Measurements from ENCODE around the gene SAMD4A.

Gene SAMD4A

GRCh38 chr14:54550514-54550913, 16.4 kb upstream of the SAMD4A start:
- Histone ChIP-seq H3K36me3 (ENCODE audit: insufficient read depth, low read length) (no peaks in the 10 kb centered on the region), H3F3A (ENCODE audit: insufficient read depth, low read length) (no peaks in the 10 kb centered on the region), H3K27ac (ENCODE audit: low read depth, low read length, poor library complexity, severe bottlenecking) (no peak overlapping the region), H2AFZ (ENCODE audit: low read length) (no peak overlapping the region), H3K9me3 (ENCODE audit: low read length) (no peaks in the 10 kb centered on the region), H3K4me1 (ENCODE audit: insufficient read depth, low read length, severe bottlenecking) (no peaks in the 10 kb centered on the region), H3K27me3 (ENCODE audit: insufficient read depth, low read length) (no peaks in the 10 kb centered on the region), H3K9me2 (ENCODE audit: low read depth, low read length) (no peaks in the 10 kb centered on the region), H3K9ac (ENCODE audit: low read length) (no peak overlapping the region), H3K79me2 (ENCODE audit: insufficient read depth, low read length) (no peaks in the 10 kb centered on the region), H4K20me1 (ENCODE audit: insufficient read depth, low read length) (no peaks in the 10 kb centered on the region), H3K4me2 (ENCODE audit: low read length) (no peak overlapping the region), H3K4me3 (ENCODE audit: low read depth, low read length, poor library complexity, severe bottlenecking) (no peak overlapping the region)
- TF ChIP-seq EZH2 (IDR thresholded peaks at IDR 0.05; ENCODE audit: borderline replicate concordance, low read length) = no peak
- TF ChIP-seq CTCF (IDR thresholded peaks at IDR 0.05; ENCODE audit: low read length) = no peak

- Histone ChIP-seq H3K4me3 (ENCODE audit: low read depth, low read length, poor library complexity, severe bottlenecking) (no peak overlapping the region), H2AFZ (ENCODE audit: low read length) (no peak overlapping the region), H3K27ac (ENCODE audit: low read depth, low read length, poor library complexity, severe bottlenecking) (no peak overlapping the region), H3K4me2 (ENCODE audit: low read length) (no peak overlapping the region), H4K20me1 (ENCODE audit: insufficient read depth, low read length) (no peaks in the 10 kb centered on the region), H3F3A (ENCODE audit: insufficient read depth, low read length) (no peaks in the 10 kb centered on the region), H3K9ac (ENCODE audit: low read length) (no peak overlapping the region), H3K27me3 (ENCODE audit: insufficient read depth, low read length) (no peaks in the 10 kb centered on the region), H3K4me1 (ENCODE audit: insufficient read depth, low read length, severe bottlenecking) (no peaks in the 10 kb centered on the region), H3K9me2 (ENCODE audit: low read depth, low read length) (no peaks in the 10 kb centered on the region), H3K36me3 (ENCODE audit: insufficient read depth, low read length) (no peaks in the 10 kb centered on the region), H3K9me3 (ENCODE audit: low read length) (no peaks in the 10 kb centered on the region), H3K79me2 (ENCODE audit: insufficient read depth, low read length) (no peaks in the 10 kb centered on the region)
- TF ChIP-seq EZH2 (IDR thresholded peaks at IDR 0.05; ENCODE audit: borderline replicate concordance, low read length) (no peak), CTCF (IDR thresholded peaks at IDR 0.05; ENCODE audit: low read length) (no peak)
These were observed 12.5 kb upstream of the SAMD4A start for GRCh38 chr14:54554401-54554800.

GRCh38 chr14:54555651-54556050, 11.3 kb upstream of the SAMD4A start:
- Histone ChIP-seq H3K4me2 (ENCODE audit: low read length) (no peak overlapping the region), H3K9me2 (ENCODE audit: low read depth, low read length) (no peaks in the 10 kb centered on the region), H4K20me1 (ENCODE audit: insufficient read depth, low read length) (no peaks in the 10 kb centered on the region), H3K36me3 (ENCODE audit: insufficient read depth, low read length) (no peaks in the 10 kb centered on the region), H3K9me3 (ENCODE audit: low read length) (no peaks in the 10 kb centered on the region), H3K4me3 (ENCODE audit: low read depth, low read length, poor library complexity, severe bottlenecking) (no peak overlapping the region), H3F3A (ENCODE audit: insufficient read depth, low read length) (no peaks in the 10 kb centered on the region), H3K27me3 (ENCODE audit: insufficient read depth, low read length) (no peaks in the 10 kb centered on the region), H3K79me2 (ENCODE audit: insufficient read depth, low read length) (no peaks in the 10 kb centered on the region), H3K27ac (ENCODE audit: low read depth, low read length, poor library complexity, severe bottlenecking) (no peak overlapping the region), H3K9ac (ENCODE audit: low read length) (no peak overlapping the region), H2AFZ (ENCODE audit: low read length) (no peak overlapping the region), H3K4me1 (ENCODE audit: insufficient read depth, low read length, severe bottlenecking) (no peaks in the 10 kb centered on the region)
- TF ChIP-seq EZH2 (IDR thresholded peaks at IDR 0.05; ENCODE audit: borderline replicate concordance, low read length) (no peak), CTCF (IDR thresholded peaks at IDR 0.05; ENCODE audit: low read length) (no peak)

All from OCI-LY1 (cell line).